Measurements from ENCODE around the gene UPK1B. TPM values are rescaled to one million over a fixed set of nuclear protein-coding genes. Genes with fewer than 3 reads are reported as not detected.

Gene UPK1B
- total and polyA plus RNA-seq, 9 of the 15 experiments (the other 6 are each of a cell fraction or from before 2014, with no cell fraction given): 0.22 to 1.2 (median 0.51) TPM

- Histone ChIP-seq H3K4me3 (no peak overlapping the region), H3K4me2 (ENCODE audit: insufficient read depth, low read length) (no peak overlapping the region), H3K9ac (ENCODE audit: insufficient read depth in 1 of 2, low read depth in 2 of 2, low read length in 2 of 2) (no peak overlapping the region), H3K27me3 (ENCODE audit: control insufficient read depth in 2 of 2, insufficient read depth in 2 of 2, low read length in 2 of 2) (no peaks in the 10 kb centered on the region), H3K27ac (ENCODE audit: extremely low read depth, low read depth, low read length) (no peak overlapping the region), H4K20me1 (replicated peaks; ENCODE audit: control insufficient read depth, insufficient read depth, low read length) (no peaks in the 10 kb centered on the region; the same call in 1 of the 2 replicates), H3K36me3 (ENCODE audit: control insufficient read depth, insufficient read depth, low read length) (peaks cover 48% of the 10 kb centered on the region), H3K4me1 (replicated peaks in 1 of 2; ENCODE audit: control insufficient read depth in 2 of 2, insufficient read depth in 2 of 2, low read length in 2 of 2) (no peaks in the 10 kb centered on the region), H3K9me3 (replicated peaks; ENCODE audit: control insufficient read depth, insufficient read depth, low read depth, low read length) (no peaks in the 10 kb centered on the region), H3K79me2 (ENCODE audit: control insufficient read depth, insufficient read depth, low read length) (no peaks in the 10 kb centered on the region), H2AFZ (ENCODE audit: low read depth, low read length) (no peak overlapping the region), H3K9me1 (ENCODE audit: control insufficient read depth, insufficient read depth, low read length) (no peaks in the 10 kb centered on the region)
- BruUV-seq (replicated peaks): no TSS peak
- ChIA-PET POLR2A (interaction anchor here (0.8 to 1.2 kb wide), 3 partner anchors 10 to 26 kb away, joined by 3 to 4 read pairs (median 3); no protein-coding TSS in a partner anchor), CTCF (ENCODE audit: low intra/inter-chr PET ratio) (no interaction called here)
- FAIRE-seq: no peak
- in situ Hi-C loops (cut with MboI) (no loop called here), intact Hi-C loops (cut with micrococcal nuclease) (no loop called here)
- no peak for ATAC-seq
- DNase-seq (ENCODE audit: extremely low read depth in 1 of 4, low spot score in 3 of 4): no peak
- 93% methylated on average over 4 of the region's 4 CpGs for WGBS (ENCODE audit: insufficient coverage, low coverage, missing lambda C conversion rate)
- TF ChIP-seq ZNF224 (CRISPR knock-in tag; IDR thresholded peaks at IDR 0.05) (no peak), POLR2A (conservative IDR thresholded peaks at IDR 0.05) (no peak), STAT5A (IDR thresholded peaks at IDR 0.05; ENCODE audit: borderline replicate concordance, low read length) (no peak), ATF3 (IDR thresholded peaks at IDR 0.05) (no peak), ATF3 (CRISPR knock-in tag; conservative IDR thresholded peaks at IDR 0.05) (no peak), ZNF77 (CRISPR knock-in tag; IDR thresholded peaks at IDR 0.05) (no peak), TAF7 (tag; IDR thresholded peaks at IDR 0.05) (no peak), ATF4 (CRISPR knock-in tag; IDR thresholded peaks at IDR 0.05) (no peak), ZNF75A (CRISPR knock-in tag; IDR thresholded peaks at IDR 0.05) (no peak), TSC22D4 (tag; IDR thresholded peaks at IDR 0.05) (no peak), VEZF1 (CRISPR knock-in tag; IDR thresholded peaks at IDR 0.05) (no peak), L3MBTL2 (IDR thresholded peaks at IDR 0.05) (no peak), XRCC3 (IDR thresholded peaks at IDR 0.05) (no peak), ZNF830 (CRISPR knock-in tag; IDR thresholded peaks at IDR 0.05) (no peak), ASH1L (IDR thresholded peaks at IDR 0.05; ENCODE audit: borderline replicate concordance, low read depth, partially characterized antibody) (no peak), ZFP1 (CRISPR knock-in tag; IDR thresholded peaks at IDR 0.05) (no peak)
Measured at GRCh38 chr3:119219069-119219468, 45.7 kb downstream of the UPK1B start.
